Cardiac fibroblast (primary cell): ENCODE measurements around the gene PAX5.

Source experiments
- DNase-seq, 2 donors: peaks; one replicate each; pipeline versions ENCODE4 v3.0.0 to v3.0.0-alpha.2; 2010; ENCODE audit warnings: low read depth in 2 of 2
- H3K4me3 ChIP-seq, 2 donors: replicated peaks in 1 of 2; 1 replicate in 1 of 2; 2 replicates in 1 of 2; pipeline ENCODE4 v1.5.1; 2011; ENCODE audit warnings: low read depth in 2 of 2, low read length in 2 of 2, mild to moderate bottlenecking in 2 of 2, moderate library complexity in 1 of 2
- TF ChIP-seq, protein P1 (sequence below): IDR thresholded peaks from one replicate; pipeline ENCODE4 v1.5.1; 2011; ENCODE audit warnings: low read depth, mild to moderate bottlenecking, low read length, inconsistent platforms

PAX5 gene

DNA sequence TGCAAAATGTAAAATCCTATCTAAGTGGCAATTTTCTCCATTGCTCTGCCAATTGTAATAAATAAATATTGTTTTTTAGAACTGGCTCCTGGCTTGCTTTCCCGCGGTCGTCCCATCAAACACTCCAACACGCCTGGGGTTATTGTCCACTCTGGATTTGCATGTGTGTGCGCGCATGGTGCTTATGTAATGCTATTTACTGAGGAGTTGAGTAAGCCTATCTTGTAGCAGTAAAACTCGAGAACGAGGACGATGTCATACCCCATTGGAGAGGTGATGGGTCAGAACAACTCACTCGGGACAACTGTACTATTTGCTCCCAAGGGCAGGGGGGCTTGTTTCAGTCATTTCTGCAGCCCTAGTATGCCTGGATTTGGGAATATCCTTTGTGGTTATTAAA is 220.9 kb downstream of the PAX5 start:
- H3K4me3 ChIP-seq: no peak overlapping the region
- TF ChIP-seq, protein P1, sequence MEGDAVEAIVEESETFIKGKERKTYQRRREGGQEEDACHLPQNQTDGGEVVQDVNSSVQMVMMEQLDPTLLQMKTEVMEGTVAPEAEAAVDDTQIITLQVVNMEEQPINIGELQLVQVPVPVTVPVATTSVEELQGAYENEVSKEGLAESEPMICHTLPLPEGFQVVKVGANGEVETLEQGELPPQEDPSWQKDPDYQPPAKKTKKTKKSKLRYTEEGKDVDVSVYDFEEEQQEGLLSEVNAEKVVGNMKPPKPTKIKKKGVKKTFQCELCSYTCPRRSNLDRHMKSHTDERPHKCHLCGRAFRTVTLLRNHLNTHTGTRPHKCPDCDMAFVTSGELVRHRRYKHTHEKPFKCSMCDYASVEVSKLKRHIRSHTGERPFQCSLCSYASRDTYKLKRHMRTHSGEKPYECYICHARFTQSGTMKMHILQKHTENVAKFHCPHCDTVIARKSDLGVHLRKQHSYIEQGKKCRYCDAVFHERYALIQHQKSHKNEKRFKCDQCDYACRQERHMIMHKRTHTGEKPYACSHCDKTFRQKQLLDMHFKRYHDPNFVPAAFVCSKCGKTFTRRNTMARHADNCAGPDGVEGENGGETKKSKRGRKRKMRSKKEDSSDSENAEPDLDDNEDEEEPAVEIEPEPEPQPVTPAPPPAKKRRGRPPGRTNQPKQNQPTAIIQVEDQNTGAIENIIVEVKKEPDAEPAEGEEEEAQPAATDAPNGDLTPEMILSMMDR: no peak
- DNase-seq: no peak

DNA sequence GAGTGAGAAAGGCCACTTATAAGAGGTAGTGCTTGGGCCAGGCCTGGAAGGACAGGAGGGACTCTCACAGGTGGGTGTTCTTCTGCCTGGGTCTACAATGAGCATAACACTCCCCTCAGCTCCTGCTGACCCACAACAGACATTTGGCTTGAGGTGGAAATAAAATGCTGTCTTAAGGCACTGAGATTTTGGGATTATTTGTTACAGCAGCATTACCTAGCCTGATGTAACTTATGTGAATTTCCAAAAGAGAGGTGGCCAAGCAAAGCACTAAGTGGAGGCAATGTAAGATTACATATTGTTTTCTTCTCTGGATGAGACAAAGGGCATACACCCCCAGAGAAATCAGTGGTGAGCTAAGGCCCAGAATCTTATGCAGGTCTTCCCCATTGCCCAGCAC is 221.5 kb downstream of the PAX5 start:
- no peak for DNase-seq
- no peak overlapping the region for H3K4me3 ChIP-seq
- TF ChIP-seq, protein P1: no peak

DNA sequence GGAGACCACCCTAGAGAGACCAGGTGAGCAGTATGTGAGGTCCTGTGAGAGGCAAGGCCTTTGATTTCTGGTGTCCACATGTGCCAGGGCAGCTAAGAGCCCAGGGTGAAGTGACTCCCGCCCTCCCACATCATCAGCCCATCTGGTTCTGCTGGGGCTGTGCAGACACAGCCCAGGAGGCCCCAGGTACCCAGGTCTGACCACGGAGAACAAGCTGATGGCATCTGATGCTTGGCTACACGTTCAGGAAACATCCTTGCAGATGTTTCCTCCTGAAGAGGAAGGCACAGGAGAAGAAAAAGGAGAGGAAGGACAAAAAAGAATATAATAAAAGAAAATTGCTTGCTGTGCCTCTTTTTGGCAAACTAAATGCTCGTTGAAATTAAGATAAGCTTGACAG is 225.8 kb downstream of the PAX5 start:
- no peak for DNase-seq

DNA sequence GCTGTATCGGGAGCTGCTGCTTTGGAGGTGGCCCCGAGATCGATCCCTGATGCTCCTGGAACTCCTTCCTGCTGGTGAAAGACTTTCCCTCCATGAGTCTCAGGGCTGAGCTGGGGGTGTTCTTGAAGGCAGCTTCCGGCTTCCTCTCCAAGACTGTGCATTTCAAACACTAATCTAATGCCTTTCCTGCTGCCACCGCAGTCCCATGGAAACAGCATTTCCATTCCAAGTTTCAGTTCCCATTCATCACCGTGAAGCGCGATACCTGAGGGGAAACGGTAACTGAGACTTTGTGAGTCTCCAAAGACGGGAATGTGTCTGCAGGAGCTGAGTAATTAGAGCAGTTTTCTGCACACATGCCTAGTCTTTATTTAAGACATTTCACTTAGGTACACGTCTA is 230.1 kb downstream of the PAX5 start:
- no peak for DNase-seq
- H3K4me3 ChIP-seq: no peak overlapping the region
- TF ChIP-seq, protein P1: no peak

More for the DNA sequence above, 225.8 kb downstream of the PAX5 start:
- TF ChIP-seq, protein P1: no peak
- no peak overlapping the region for H3K4me3 ChIP-seq

DNA sequence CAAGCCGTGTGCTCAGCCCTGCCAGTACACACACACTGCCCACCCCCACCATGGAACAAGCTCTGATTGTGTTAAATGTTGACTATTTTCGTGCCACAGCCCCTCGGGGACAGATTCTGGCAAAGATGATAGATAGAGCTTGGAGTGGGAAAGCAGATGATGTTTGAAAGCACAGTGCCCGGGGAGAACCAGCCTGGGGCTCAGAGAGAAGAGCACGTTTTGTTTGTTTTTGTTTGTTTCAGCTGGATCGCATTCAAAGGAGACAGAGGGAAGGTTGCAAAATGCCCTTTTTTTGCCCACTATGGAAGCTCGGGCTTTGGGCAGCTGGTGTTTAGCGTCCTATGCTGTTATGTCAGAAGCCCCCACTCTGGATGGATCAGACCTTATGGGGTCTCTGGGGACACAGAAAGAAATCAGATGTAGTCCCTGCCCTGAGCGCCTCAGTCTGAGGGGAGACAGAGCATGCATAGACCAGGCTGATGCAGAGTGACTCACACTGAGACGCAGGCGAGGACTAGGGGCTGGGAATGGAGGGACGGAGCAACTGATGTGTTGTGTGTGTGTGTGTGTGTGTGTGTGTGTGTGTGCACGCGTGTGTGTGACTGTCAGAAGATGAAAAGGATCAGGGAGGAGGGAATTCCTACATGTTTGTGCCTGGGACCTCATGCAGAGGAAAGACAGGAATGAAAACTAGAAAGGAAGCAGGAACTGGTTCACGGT is 231.7 kb downstream of the PAX5 start:
- TF ChIP-seq, protein P1: no peak
- DNase-seq: peak; percentile 20 to 53
- H3K4me3 ChIP-seq: no peak overlapping the region

DNA sequence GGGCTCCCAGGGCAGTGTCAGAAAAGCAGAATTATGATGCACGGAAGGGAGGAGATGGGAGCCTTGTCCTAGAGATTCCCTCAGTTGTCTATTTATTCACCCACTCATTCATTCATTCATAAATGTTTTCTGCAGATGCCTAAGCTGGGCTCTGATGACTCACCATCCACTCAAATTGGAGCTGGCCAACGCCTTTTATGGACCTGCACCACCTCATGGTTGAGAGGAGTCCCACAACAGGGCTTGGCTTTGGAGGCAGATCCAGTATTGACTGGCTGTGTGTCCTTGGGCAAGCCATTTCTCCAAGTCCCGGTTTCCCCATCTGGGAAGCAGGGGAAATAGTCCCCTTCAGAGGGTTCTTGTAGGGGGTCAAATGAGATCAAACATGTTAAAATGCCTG is 233.6 kb downstream of the PAX5 start:
- no peak overlapping the region for H3K4me3 ChIP-seq
- TF ChIP-seq, protein P1: no peak
- no peak for DNase-seq
